Measurements from ENCODE around the gene ATXN1. TPM values are rescaled to one million over a fixed set of nuclear protein-coding genes. Genes with fewer than 3 reads are reported as not detected.
A peak's percentile ranks its signal among the peaks of the same experiment; 100 is the strongest.

The ATXN1 gene
- total and polyA plus RNA-seq, 2 donors from 2014 or later, result 4.2 to 58.2 TPM

- DNase-seq (peak in 2 of 5 donors; percentile 39 to 59), FAIRE-seq (no peak)
- Histone ChIP-seq H3K9ac (ENCODE audit: low read length in 3 of 3) (no peak overlapping the region), H3K4me1 (ENCODE audit: control insufficient read depth in 2 of 3, insufficient read depth in 2 of 3, low read depth in 1 of 3, low read length in 3 of 3) (peaks cover 0 to 2% (median 0%) of the 10 kb centered on the region in 3 donors), H3K9me3 (ENCODE audit: control insufficient read depth in 2 of 3, insufficient read depth in 1 of 3, low read length in 3 of 3) (no peaks in the 10 kb centered on the region), H3K4me3 (ENCODE audit: low read length in 3 of 3) (no peak overlapping the region), H3K27ac (ENCODE audit: low read depth in 2 of 2, low read length in 2 of 2) (no peak overlapping the region), H3K27me3 (ENCODE audit: control insufficient read depth, insufficient read depth, low read length) (no peaks in the 10 kb centered on the region), H3K36me3 (ENCODE audit: control insufficient read depth in 2 of 3, insufficient read depth in 3 of 3, low read length in 3 of 3) (no peaks in the 10 kb centered on the region)
- TF ChIP-seq CTCF (IDR thresholded peaks at IDR 0.05; ENCODE audit: borderline replicate concordance, extremely low read depth, insufficient read depth), result no peak
- intact Hi-C loops (cut with DNase I), result loop anchor here (5.0 kb wide), 1 partner anchor 73 kb away; no protein-coding TSS in a partner anchor
These were observed 355.9 kb downstream of the ATXN1 start for GRCh38 chr6:16405375-16405774.

GRCh38 chr6:16404456-16404855 is 356.8 kb downstream of the ATXN1 start:
- Histone ChIP-seq H3K27ac (ENCODE audit: low read depth in 2 of 2, low read length in 2 of 2) (no peak overlapping the region), H3K4me3 (ENCODE audit: low read length in 3 of 3) (no peak overlapping the region), H3K9ac (ENCODE audit: low read length in 3 of 3) (no peak overlapping the region), H3K9me3 (ENCODE audit: control insufficient read depth in 2 of 3, insufficient read depth in 1 of 3, low read length in 3 of 3) (no peaks in the 10 kb centered on the region), H3K4me1 (ENCODE audit: control insufficient read depth in 2 of 3, insufficient read depth in 2 of 3, low read depth in 1 of 3, low read length in 3 of 3) (peaks cover 0 to 2% (median 0%) of the 10 kb centered on the region in 3 donors), H3K27me3 (ENCODE audit: control insufficient read depth, insufficient read depth, low read length) (no peaks in the 10 kb centered on the region), H3K36me3 (ENCODE audit: control insufficient read depth in 2 of 3, insufficient read depth in 3 of 3, low read length in 3 of 3) (no peaks in the 10 kb centered on the region)
- DNase-seq, result no peak
- no peak for TF ChIP-seq CTCF (IDR thresholded peaks at IDR 0.05; ENCODE audit: borderline replicate concordance, extremely low read depth, insufficient read depth)
- no peak for FAIRE-seq
- intact Hi-C loops (cut with DNase I), result no loop called here

- DNase-seq (no peak), FAIRE-seq (no peak)
- no peak for TF ChIP-seq CTCF (IDR thresholded peaks at IDR 0.05; ENCODE audit: borderline replicate concordance, extremely low read depth, insufficient read depth)
- Histone ChIP-seq H3K4me3 (ENCODE audit: low read length in 3 of 3) (no peak overlapping the region), H3K9ac (ENCODE audit: low read length in 3 of 3) (no peak overlapping the region), H3K36me3 (ENCODE audit: control insufficient read depth in 2 of 3, insufficient read depth in 3 of 3, low read length in 3 of 3) (no peaks in the 10 kb centered on the region), H3K27me3 (ENCODE audit: control insufficient read depth, insufficient read depth, low read length) (no peaks in the 10 kb centered on the region), H3K4me1 (ENCODE audit: control insufficient read depth in 2 of 3, insufficient read depth in 2 of 3, low read depth in 1 of 3, low read length in 3 of 3) (peaks cover 0 to 2% (median 0%) of the 10 kb centered on the region in 3 donors), H3K9me3 (ENCODE audit: control insufficient read depth in 2 of 3, insufficient read depth in 1 of 3, low read length in 3 of 3) (no peaks in the 10 kb centered on the region), H3K27ac (ENCODE audit: low read depth in 2 of 2, low read length in 2 of 2) (no peak overlapping the region)
- intact Hi-C loops (cut with DNase I), result no loop called here
These were observed 357.4 kb downstream of the ATXN1 start for GRCh38 chr6:16403831-16404230.

- no peak for TF ChIP-seq CTCF (IDR thresholded peaks at IDR 0.05; ENCODE audit: borderline replicate concordance, extremely low read depth, insufficient read depth)
- H3K9ac ChIP-seq (ENCODE audit: low read length in 3 of 3), result no peak overlapping the region
- DNase-seq, result no peak
- H3K4me3 ChIP-seq (ENCODE audit: low read length in 3 of 3), result no peak overlapping the region
- H3K4me1 ChIP-seq (ENCODE audit: control insufficient read depth in 2 of 3, insufficient read depth in 2 of 3, low read depth in 1 of 3, low read length in 3 of 3), result peaks cover 0 to 2% (median 0%) of the 10 kb centered on the region in 3 donors
- H3K27ac ChIP-seq (ENCODE audit: low read depth in 2 of 2, low read length in 2 of 2), result no peak overlapping the region
- H3K27me3 ChIP-seq (ENCODE audit: control insufficient read depth, insufficient read depth, low read length), result no peaks in the 10 kb centered on the region
- no peak for FAIRE-seq
- no peaks in the 10 kb centered on the region for H3K36me3 ChIP-seq (ENCODE audit: control insufficient read depth in 2 of 3, insufficient read depth in 3 of 3, low read length in 3 of 3)
- no peaks in the 10 kb centered on the region for H3K9me3 ChIP-seq (ENCODE audit: control insufficient read depth in 2 of 3, insufficient read depth in 1 of 3, low read length in 3 of 3)
- intact Hi-C loops (cut with DNase I), result no loop called here
These were observed 358.7 kb downstream of the ATXN1 start for GRCh38 chr6:16402581-16402900.
